HG02852 (cell line): ENCODE results near the gene SERPINB2.
A peak's percentile ranks its signal among the peaks of the same experiment; 100 is the strongest.
"Not testable (repeated sequence)": the region's sequence is repeated elsewhere in the genome, so short reads cannot be mapped to it uniquely, and the experiment has no call there.

Experiments
- ATAC-seq: cut with Tn5 transposase; IDR thresholded peaks from one replicate; pipeline ENCODE4 v1.9.1; 2021; ENCODE audit warnings: mild to moderate bottlenecking, moderate library complexity; ENCODE audit not compliant: unreplicated experiment

SERPINB2 gene

GRCh38 chr18:63930773-63931354, 43.4 kb downstream of the SERPINB2 start:
- no peak for ATAC-seq

DNA sequence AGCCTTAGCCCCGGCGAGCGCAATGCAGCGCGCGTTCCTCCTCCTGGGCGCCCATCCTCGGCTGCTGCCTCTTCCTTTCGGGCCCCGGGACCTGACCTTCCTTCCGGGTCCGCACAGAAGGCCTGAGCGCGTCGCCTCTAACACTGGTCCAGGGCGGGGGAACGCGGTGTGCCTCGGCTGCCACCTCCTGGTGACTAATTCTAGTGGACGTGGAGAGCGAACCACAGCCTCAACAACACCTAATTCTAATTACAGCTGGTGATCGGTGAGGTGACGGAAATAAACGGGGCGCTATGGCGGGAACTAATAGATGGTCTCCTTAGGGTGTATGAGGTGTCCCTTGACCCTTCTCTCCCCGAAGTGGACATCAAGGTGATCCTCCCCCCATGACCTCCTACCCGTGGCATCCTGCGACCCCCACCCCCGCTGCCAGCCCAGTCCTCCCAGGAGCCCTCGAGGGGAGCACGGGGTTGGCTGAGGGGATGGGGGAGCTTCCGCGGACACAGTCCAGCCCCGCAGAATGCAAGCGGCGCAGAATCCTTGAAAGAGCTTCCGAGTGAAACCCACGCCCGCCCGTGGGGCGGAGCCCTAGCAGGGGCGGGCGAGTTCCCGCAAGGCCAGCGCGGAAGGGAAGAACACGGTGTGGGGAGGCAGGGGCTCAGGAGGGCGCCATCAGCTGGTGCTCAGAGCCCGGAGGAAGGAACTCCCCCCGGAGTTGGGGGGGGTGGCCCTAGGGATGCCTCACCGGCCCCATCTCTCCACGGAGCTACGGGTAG, 48.8 kb downstream of the SERPINB2 start:
- ATAC-seq: peak; percentile 96

DNA sequence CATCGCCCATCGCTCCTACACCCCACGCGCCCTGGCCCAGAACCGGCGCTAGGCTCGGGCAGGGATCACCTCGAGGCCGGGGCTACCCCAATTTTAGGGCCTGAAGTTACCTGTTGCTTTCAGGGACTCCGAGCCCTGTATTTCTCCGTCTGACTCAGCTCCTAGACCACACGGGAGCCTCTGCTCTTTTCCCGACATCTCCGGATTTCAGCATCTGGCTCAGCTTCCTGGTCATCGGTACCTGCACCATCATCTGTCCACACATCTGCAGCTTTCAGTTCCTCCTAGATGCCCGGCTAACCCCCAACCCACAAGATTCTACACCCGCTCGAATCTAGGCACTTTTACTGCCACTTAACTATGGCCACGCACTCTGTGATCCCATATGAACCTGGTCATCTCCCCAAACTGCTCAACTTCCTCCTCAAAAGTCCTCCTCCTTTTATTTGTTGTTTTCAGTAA, 49.5 kb downstream of the SERPINB2 start:
- ATAC-seq: peak; percentile 36

- no peak for ATAC-seq
Observed at GRCh38 chr18:63940008-63940407, 52.5 kb downstream of the SERPINB2 start.

DNA sequence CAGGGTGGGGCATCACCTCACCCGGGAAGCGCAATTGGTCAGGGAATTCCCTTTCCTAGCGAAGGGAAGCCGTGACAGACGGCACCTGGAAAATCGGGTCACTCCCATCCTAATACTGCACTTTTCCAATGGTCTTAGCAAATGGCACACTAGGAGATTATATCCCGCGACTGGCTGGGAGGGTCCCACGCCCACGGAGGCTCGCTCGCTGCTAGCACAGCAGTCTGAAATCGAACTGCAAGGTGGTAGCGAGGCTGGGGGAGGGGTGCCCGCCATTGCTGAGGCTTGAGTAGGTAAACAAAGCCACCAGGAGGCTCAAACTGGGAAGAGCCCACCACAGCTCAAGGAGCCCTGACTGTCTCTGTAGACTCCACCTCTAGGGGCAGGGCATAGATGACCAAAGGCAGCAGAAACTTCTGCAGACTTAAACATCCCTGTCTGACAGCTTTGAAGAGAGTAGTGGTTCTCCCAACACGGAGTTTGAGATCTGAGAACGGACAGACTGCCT, 53.1 kb downstream of the SERPINB2 start:
- not testable (repeated sequence) for ATAC-seq

DNA sequence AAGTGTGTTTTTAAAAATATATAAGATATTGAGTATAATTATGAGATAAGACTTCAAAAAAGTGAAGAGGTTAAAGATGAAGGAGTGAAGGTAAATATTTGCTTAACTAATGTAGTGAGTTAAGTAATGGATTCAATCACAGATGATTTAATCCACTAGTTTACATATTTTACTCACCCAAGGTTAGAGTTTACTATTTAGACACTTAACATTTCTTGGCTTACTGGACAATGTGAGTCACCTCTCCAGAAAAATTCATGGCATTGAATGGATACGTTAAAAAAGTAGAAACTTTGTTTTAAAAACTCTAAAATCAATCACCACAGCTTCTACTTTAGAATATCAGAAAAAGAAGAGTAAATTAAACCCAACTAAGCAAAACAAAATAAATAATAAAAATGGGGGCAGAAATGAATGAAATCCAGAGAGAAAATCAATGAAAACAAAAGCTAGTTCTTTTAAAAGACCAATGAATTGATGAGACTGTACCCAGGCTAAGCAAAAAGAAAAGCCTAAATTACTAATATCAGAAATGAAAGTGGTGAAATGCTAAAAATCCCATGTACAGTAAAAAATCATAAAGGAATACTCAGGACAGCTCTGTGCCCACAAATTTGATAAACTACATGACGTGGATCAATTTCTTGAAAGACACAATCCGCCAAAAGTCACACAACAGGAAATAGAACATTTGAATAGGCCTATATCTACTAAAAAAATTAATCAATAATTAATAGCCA, 59.7 kb downstream of the SERPINB2 start:
- no peak for ATAC-seq

DNA sequence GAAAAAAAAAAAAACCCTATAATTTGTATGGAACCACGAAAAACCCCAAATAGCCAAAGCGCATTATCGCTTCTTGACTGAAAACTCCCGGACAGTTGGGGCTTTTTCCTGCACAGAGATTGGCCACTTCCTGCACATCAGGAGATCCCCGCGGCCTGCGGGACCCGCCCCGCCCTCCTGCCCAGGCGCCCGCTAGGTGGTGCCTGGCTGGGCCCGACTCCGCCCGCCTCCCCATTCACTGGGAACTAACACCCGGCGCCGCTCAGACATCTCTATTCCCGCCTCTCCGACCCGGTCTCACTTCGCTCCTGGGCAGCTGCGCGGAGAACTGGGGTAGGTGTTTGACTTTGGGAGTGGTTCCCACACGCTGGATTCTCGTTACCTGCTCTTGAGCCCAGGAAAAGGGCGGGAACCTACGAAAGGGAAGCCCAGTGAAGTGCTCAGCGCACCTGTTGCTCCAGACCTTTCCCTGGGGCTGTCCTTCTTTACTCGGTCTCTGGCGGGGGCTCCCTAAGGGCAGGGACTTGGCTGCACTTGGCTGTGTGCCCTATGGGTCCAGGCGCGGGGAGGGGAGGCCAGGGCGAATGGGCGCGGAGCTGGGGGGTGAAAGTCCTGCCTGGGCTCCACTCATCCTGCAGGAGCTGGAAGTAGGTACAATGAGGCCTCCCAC, 61.7 kb downstream of the SERPINB2 start, which contains the start of gene HMSD:
TSS of gene HMSD (plus strand) at position 234 of the 670 bp plus-strand sequence. CDS start 4,155 bp downstream, outside the sequence.
- ATAC-seq: peak; percentile 88

DNA sequence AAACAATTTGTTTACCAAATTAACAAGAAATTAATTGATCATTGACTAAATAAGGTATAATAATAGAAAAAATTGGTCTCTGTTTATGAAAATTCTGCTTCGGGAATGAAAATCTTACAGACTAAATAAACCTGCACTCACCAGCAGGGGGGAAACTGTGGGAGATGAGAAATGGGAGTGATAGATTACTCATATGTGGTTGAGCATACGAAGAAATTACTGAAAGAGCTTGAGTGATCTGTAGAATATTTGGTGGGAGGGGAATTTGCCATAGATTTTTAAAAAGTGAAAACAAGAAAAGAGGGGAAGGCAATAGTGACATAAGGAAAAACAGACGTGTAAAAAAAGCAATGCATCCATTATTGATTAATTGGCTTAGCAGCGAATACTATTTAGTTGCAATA, 63.8 kb downstream of the SERPINB2 start:
- ATAC-seq: peak; percentile 52
